B cell (primary cell): ENCODE data around the gene NOL6. TPM values are rescaled to one million over a fixed set of nuclear protein-coding genes. Genes with fewer than 3 reads are reported as not detected.

ENCODE experiments used
- ATAC-seq: fragments of 200-7000 bp; cut with Tn5 transposase; one replicate; pipeline ENCODE4 v1.10.0; 2021; ENCODE audit warnings: low read depth, mild to moderate bottlenecking, moderate number of reproducible peaks, moderate library complexity
- CTCF ChIA-PET: fragments of 350-600 bp; sonication (Branson Sonifier 250); formaldehyde crosslinking; loops from one replicate; lab custom pipeline; 2021; ENCODE audit warnings: antibody characterized with exemption, inconsistent platforms; lab: Charles Lee
- POLR2A ChIA-PET: fragments of 350-600 bp; sonication (Branson Sonifier 250); formaldehyde crosslinking; loops from one replicate; lab custom pipeline; 2021; ENCODE audit warnings: antibody characterized with exemption; lab: Charles Lee
- DNase-seq: peaks from one replicate; pipeline ENCODE4 v3.0.0; 2013
- H2AFZ ChIP-seq: 2 replicates; pipeline ENCODE4 v1.6.1; 2012; ENCODE audit warnings: mild to moderate bottlenecking, low read depth, low read length; ENCODE audit not compliant: insufficient read depth, poor library complexity, severe bottlenecking
- H3K27ac ChIP-seq, 2 donors: 1 replicate in 1 of 2; 2 replicates in 1 of 2; pipeline ENCODE4 v1.5.1; 2012 to 2013; ENCODE audit warnings: low read length in 2 of 2, mild to moderate bottlenecking in 2 of 2, moderate library complexity in 1 of 2
- H3K27me3 ChIP-seq, 4 experiments: fragments of 200-600 bp in 1 of 4; sonication (generic) in 1 of 4; replicated peaks in 1 of 4; 1 replicate in 2 of 4; 2 replicates in 2 of 4; pipeline versions ENCODE4 v1.6.1 to v1.7.0; 2013 to 2016; ENCODE audit warnings: low read length in 3 of 4, mild to moderate bottlenecking in 2 of 4, mixed read lengths in 1 of 4, moderate library complexity in 1 of 4; ENCODE audit not compliant: insufficient read depth in 4 of 4, control insufficient read depth in 3 of 4; ENCODE audit errors: control extremely low read depth in 1 of 4
- H3K36me3 ChIP-seq, 2 experiments: replicated peaks in 1 of 2; 1 replicate in 1 of 2; 2 replicates in 1 of 2; pipeline versions ENCODE4 v1.6.1 to v1.7.1; 2013; ENCODE audit warnings: low read length in 1 of 2; ENCODE audit not compliant: insufficient read depth in 2 of 2, control insufficient read depth in 1 of 2; ENCODE audit errors: control extremely low read depth in 1 of 2, extremely low read depth in 1 of 2
- H3K4me1 ChIP-seq, 2 donors: fragments of 200-600 bp in 1 of 2; sonication (generic) in 1 of 2; 1 replicate in 1 of 2; 2 replicates in 1 of 2; pipeline versions ENCODE4 v1.5.1 to v1.6.1; 2013 to 2017; ENCODE audit warnings: low read length in 2 of 2; ENCODE audit not compliant: control insufficient read depth in 2 of 2, insufficient read depth in 2 of 2
- H3K4me2 ChIP-seq: replicated peaks from 2 replicates; pipeline ENCODE3; 2012; ENCODE audit warnings: mild to moderate bottlenecking, low read depth, low read length; ENCODE audit not compliant: poor library complexity, severe bottlenecking
- H3K4me3 ChIP-seq, 5 experiments: fragments of 200-600 bp in 1 of 5; sonication (generic) in 1 of 5; 1 replicate in 3 of 5; 2 replicates in 2 of 5; pipeline versions ENCODE4 v1.5.1 to v1.7.0; 2011 to 2016; ENCODE audit warnings: low read length in 4 of 5, mild to moderate bottlenecking in 4 of 5, low read depth in 2 of 5, control low read depth in 1 of 5, moderate library complexity in 1 of 5; ENCODE audit not compliant: insufficient read depth in 1 of 5; ENCODE audit errors: control extremely low read depth in 1 of 5, extremely low read depth in 1 of 5
- H3K79me2 ChIP-seq: fragments of 200-600 bp; sonication (generic); one replicate; pipeline ENCODE4 v1.6.0; 2016; ENCODE audit warnings: low read length; ENCODE audit not compliant: control insufficient read depth, insufficient read depth
- H3K9ac ChIP-seq: fragments of 200-600 bp; sonication (generic); 2 replicates; pipeline ENCODE4 v1.6.1; 2017; ENCODE audit warnings: mild to moderate bottlenecking, low read length, moderate library complexity
- H3K9me3 ChIP-seq, 3 donors: one replicate each; pipeline versions ENCODE4 v1.6.1 to v1.7.1; 2013; ENCODE audit warnings: low read length in 2 of 3; ENCODE audit not compliant: control insufficient read depth in 2 of 3, insufficient read depth in 1 of 3; ENCODE audit errors: control extremely low read depth in 1 of 3
- H4K20me1 ChIP-seq: 2 replicates; pipeline ENCODE4 v1.6.0; 2012; ENCODE audit warnings: mild to moderate bottlenecking, low read length; ENCODE audit not compliant: insufficient read depth, control insufficient read depth, poor library complexity, severe bottlenecking
- H3K27ac Mint-ChIP-seq: one replicate; pipeline ENCODE4 v1.8.0; 2021; ENCODE audit warnings: mixed read lengths
- H3K27me3 Mint-ChIP-seq: one replicate; pipeline ENCODE4 v1.8.0; 2021; ENCODE audit warnings: mixed read lengths
- H3K4me1 Mint-ChIP-seq: one replicate; pipeline ENCODE4 v1.8.0; 2021; ENCODE audit warnings: mixed read lengths
- H3K4me3 Mint-ChIP-seq: one replicate; pipeline ENCODE4 v1.8.0; 2021; ENCODE audit warnings: mixed read lengths
- H3K9me3 Mint-ChIP-seq: one replicate; pipeline ENCODE4 v1.8.0; 2022; ENCODE audit warnings: mixed read lengths; ENCODE audit not compliant: insufficient read depth
- EZH2 ChIP-seq: IDR thresholded peaks from 2 replicates; pipeline ENCODE4 v1.6.1; 2012; ENCODE audit warnings: borderline replicate concordance, low read depth, mild to moderate bottlenecking, moderate library complexity, low read length; ENCODE audit not compliant: insufficient read depth, poor library complexity, severe bottlenecking
- whole genome bisulfite sequencing: methylation state at CpG from one replicate; pipeline ENCODE4 v1.1.5; 2013; ENCODE audit warnings: missing lambda C conversion rate; ENCODE audit not compliant: insufficient coverage; 5-methylcytosine and 5-hydroxymethylcytosine counted together
- intact Hi-C: fragments of 100-400 bp; cut with micrococcal nuclease; formaldehyde crosslinking; loops from one replicate; pipeline ENCODE4 v1.10.0; 2022
- polyA plus RNA-seq: library from polyadenylated mRNA; depleted of rRNA; stranded (reverse); fragments of >200 nt; gene quantifications from 2 replicates; pipeline ENCODE4 v1.2.3, GENCODE V29; 2012
- total RNA-seq, 2 donors: library from RNA; stranded (reverse); fragments of 120-200 nt in 1 of 2; gene quantifications; 1 replicate in 1 of 2; 2 replicates in 1 of 2; pipeline versions ENCODE4 v1.2.3 to v1.2.4, GENCODE V29; 2013 to 2022
- TF ChIP-seq, protein P1 (sequence below): fragments of 200-600 bp; IDR thresholded peaks from one replicate; pipeline ENCODE4 v1.8.0; 2022; ENCODE audit warnings: antibody characterized with exemption, mild to moderate bottlenecking

Gene NOL6
- total and polyA plus RNA-seq, 2 donors (not counting 1 experiment from before 2014, with no cell fraction given) = 31.8 to 40.1 TPM

DNA sequence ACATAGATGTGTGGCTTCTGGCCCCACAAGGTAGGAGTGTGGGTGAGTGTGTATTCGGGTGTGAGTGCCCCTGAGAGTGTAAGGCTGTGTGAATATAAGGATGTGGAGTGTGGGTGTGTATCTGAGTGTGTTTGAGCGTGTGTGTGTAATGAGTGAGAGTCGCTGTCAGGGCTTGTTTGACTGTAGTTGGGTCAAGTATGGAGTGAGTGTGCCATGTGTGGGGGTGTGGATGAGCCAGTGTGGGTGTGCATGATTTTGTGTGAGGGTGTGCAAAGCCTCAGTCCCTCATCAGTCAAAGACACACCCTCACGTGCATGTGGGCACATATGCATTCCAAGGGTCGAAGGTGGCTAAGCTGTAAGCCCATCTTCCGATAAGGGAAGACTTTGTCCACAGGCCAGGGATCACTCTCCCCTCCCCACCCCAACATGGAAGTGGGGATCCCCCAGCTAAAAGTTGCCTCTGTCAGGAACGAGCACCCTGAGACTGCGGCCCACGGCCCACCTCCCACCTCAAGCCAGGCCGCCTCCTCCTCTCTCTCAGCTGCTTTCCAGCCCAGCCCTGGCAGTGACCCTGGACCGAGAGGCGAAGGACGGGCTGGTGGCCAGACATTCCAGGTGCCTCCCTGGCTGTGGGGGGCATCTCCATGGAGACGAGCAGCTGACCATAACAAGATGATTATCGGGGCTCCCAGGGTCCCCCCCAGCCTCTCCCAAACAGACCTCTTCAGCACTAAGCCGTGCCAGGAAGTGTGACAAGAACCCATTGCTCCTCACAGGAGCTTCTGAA, 39.2 kb downstream of the NOL6 start:
- Histone ChIP-seq H3K79me2 (no peaks in the 10 kb centered on the region), H3K9me3 (no peaks in the 10 kb centered on the region), H4K20me1 (no peaks in the 10 kb centered on the region), H3K4me2 (no peak overlapping the region), H3K4me1 (peaks cover 0 to 5% of the 10 kb centered on the region in 2 donors), H3K27ac (no peak overlapping the region), H3K9ac (no peak overlapping the region), H3K36me3 (no peaks in the 10 kb centered on the region), H2AFZ (no peak overlapping the region), H3K4me3 (no peak overlapping the region), H3K27me3 (peaks cover 0 to 3% (median 0%) of the 10 kb centered on the region in 4 experiments)
- no peak for TF ChIP-seq EZH2
- TF ChIP-seq, protein P1, sequence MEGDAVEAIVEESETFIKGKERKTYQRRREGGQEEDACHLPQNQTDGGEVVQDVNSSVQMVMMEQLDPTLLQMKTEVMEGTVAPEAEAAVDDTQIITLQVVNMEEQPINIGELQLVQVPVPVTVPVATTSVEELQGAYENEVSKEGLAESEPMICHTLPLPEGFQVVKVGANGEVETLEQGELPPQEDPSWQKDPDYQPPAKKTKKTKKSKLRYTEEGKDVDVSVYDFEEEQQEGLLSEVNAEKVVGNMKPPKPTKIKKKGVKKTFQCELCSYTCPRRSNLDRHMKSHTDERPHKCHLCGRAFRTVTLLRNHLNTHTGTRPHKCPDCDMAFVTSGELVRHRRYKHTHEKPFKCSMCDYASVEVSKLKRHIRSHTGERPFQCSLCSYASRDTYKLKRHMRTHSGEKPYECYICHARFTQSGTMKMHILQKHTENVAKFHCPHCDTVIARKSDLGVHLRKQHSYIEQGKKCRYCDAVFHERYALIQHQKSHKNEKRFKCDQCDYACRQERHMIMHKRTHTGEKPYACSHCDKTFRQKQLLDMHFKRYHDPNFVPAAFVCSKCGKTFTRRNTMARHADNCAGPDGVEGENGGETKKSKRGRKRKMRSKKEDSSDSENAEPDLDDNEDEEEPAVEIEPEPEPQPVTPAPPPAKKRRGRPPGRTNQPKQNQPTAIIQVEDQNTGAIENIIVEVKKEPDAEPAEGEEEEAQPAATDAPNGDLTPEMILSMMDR = no peak
- no peaks in the 10 kb centered on the region for H3K27me3 Mint-ChIP-seq
- CTCF ChIA-PET = interaction anchor here (1.3 kb wide), 1 partner anchor 59 kb away, joined by 3 read pairs; no protein-coding TSS in a partner anchor
- POLR2A ChIA-PET = no interaction called here
- ATAC-seq = no peak
- no peak overlapping the region for H3K27ac Mint-ChIP-seq
- no peak overlapping the region for H3K4me3 Mint-ChIP-seq
- 83% methylated on average over 11 of the region's 16 CpGs for WGBS
- intact Hi-C loops = no loop called here
- DNase-seq = no peak
- H3K4me1 Mint-ChIP-seq = peaks cover 4% of the 10 kb centered on the region
- H3K9me3 Mint-ChIP-seq = no peaks in the 10 kb centered on the region

DNA sequence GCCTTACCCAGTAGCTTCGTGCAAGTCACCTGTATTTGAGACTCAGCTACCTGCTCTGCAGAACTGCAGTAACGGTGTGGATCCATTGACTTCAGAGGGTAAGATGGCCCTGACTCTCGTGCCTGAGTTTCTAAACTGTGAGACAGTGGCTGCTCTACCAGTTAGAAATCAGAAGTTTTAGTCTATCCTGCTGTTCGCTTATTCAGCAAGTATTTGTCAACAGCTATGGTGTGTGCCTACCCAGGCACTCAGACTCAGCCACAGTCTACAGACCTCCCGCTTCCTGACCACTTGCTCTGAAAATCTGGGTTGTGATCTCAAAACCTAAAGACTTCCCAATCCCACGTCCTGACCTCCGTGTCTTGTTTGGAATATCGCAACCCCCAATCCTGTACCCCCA, 39.9 kb downstream of the NOL6 start:
- POLR2A ChIA-PET = no interaction called here
- TF ChIP-seq, protein P1 = no peak
- TF ChIP-seq EZH2 = no peak
- DNase-seq (no peak), ATAC-seq (no peak)
- Histone ChIP-seq H3K4me1 (peaks cover 0 to 5% of the 10 kb centered on the region in 2 donors), H4K20me1 (no peaks in the 10 kb centered on the region), H2AFZ (no peak overlapping the region), H3K4me2 (no peak overlapping the region), H3K79me2 (no peaks in the 10 kb centered on the region), H3K9ac (no peak overlapping the region), H3K27me3 (peaks cover 0 to 3% (median 0%) of the 10 kb centered on the region in 4 experiments), H3K4me3 (no peak overlapping the region), H3K9me3 (no peaks in the 10 kb centered on the region), H3K36me3 (no peaks in the 10 kb centered on the region), H3K27ac (no peak overlapping the region)
- WGBS = 93% methylated on average over 7 of the region's 8 CpGs
- Mint-ChIP-seq H3K4me3 (no peak overlapping the region), H3K27ac (no peak overlapping the region), H3K4me1 (peaks cover 4% of the 10 kb centered on the region), H3K9me3 (no peaks in the 10 kb centered on the region), H3K27me3 (no peaks in the 10 kb centered on the region)
- intact Hi-C loops = no loop called here
- CTCF ChIA-PET = interaction anchor here (1.2 kb wide), 1 partner anchor 18 kb away, joined by 3 read pairs; no protein-coding TSS in a partner anchor
